Activated naive CD4-positive, alpha-beta T cell treated with anti-CD3 and anti-CD28 coated beads, Interleukin-2, amount 50 U/mL, for 24 hours (primary cell): ENCODE data around the gene N4BP3.
"Not testable (repeated sequence)": the region's sequence is repeated elsewhere in the genome, so short reads cannot be mapped to it uniquely, and the experiment has no call there.

Source experiments
- H3K27ac Mint-ChIP-seq: one replicate; pipeline ENCODE4 v1.8.0; 2021; ENCODE audit warnings: mild to moderate bottlenecking, mixed read lengths
- H3K27me3 Mint-ChIP-seq: one replicate; pipeline ENCODE4 v1.8.0; 2021; ENCODE audit warnings: mixed read lengths
- H3K36me3 Mint-ChIP-seq: one replicate; pipeline ENCODE4 v1.8.0; 2021; ENCODE audit warnings: mixed read lengths
- H3K4me1 Mint-ChIP-seq: one replicate; pipeline ENCODE4 v1.8.0; 2021; ENCODE audit warnings: mixed read lengths
- H3K4me3 Mint-ChIP-seq: one replicate; pipeline ENCODE4 v1.8.0; 2021; ENCODE audit warnings: mild to moderate bottlenecking, mixed read lengths
- H3K9me3 Mint-ChIP-seq: one replicate; pipeline ENCODE4 v1.8.0; 2021; ENCODE audit warnings: mixed read lengths

N4BP3 gene

GRCh38 chr5:178113141-178113787 is at the start of gene N4BP3:
TSS of gene N4BP3 (plus strand) at chr5:178113532. CDS start at chr5:178119584, 6,052 bp downstream.
- Mint-ChIP-seq H3K27ac (peak within 1 kb of the TSS; percentile 95), H3K27me3 (no peaks in the 10 kb centered on the region), H3K36me3 (no peaks in the 10 kb centered on the region), H3K4me1 (peaks cover 34% of the 10 kb centered on the region), H3K4me3 (peak within 1 kb of the TSS; percentile 92), H3K9me3 (no peaks in the 10 kb centered on the region)

- Mint-ChIP-seq H3K36me3 (no peaks in the 10 kb centered on the region), H3K4me3 (no peak overlapping the region), H3K4me1 (peaks cover 4% of the 10 kb centered on the region), H3K27me3 (no peaks in the 10 kb centered on the region), H3K9me3 (no peaks in the 10 kb centered on the region), H3K27ac (no peak overlapping the region)
Observed at GRCh38 chr5:178067755-178068154, 45.6 kb upstream of the N4BP3 start.

GRCh38 chr5:178068293-178068692 is 45.0 kb upstream of the N4BP3 start:
- H3K27me3 Mint-ChIP-seq: no peaks in the 10 kb centered on the region
- no peaks in the 10 kb centered on the region for H3K9me3 Mint-ChIP-seq
- no peak overlapping the region for H3K4me3 Mint-ChIP-seq
- no peaks in the 10 kb centered on the region for H3K36me3 Mint-ChIP-seq
- peaks cover 4% of the 10 kb centered on the region for H3K4me1 Mint-ChIP-seq
- no peak overlapping the region for H3K27ac Mint-ChIP-seq

GRCh38 chr5:178069909-178070308 is 43.4 kb upstream of the N4BP3 start:
- no peaks in the 10 kb centered on the region for H3K36me3 Mint-ChIP-seq
- H3K4me3 Mint-ChIP-seq: no peak overlapping the region
- H3K4me1 Mint-ChIP-seq: peaks cover 4% of the 10 kb centered on the region
- H3K27me3 Mint-ChIP-seq: peaks cover 2% of the 10 kb centered on the region
- H3K9me3 Mint-ChIP-seq: no peaks in the 10 kb centered on the region
- no peak overlapping the region for H3K27ac Mint-ChIP-seq

GRCh38 chr5:178071108-178071507 is 42.2 kb upstream of the N4BP3 start:
- peaks cover 3% of the 10 kb centered on the region for H3K27me3 Mint-ChIP-seq
- H3K36me3 Mint-ChIP-seq: no peaks in the 10 kb centered on the region
- peaks cover 4% of the 10 kb centered on the region for H3K4me1 Mint-ChIP-seq
- no peak overlapping the region for H3K27ac Mint-ChIP-seq
- H3K4me3 Mint-ChIP-seq: no peak overlapping the region
- H3K9me3 Mint-ChIP-seq: no peaks in the 10 kb centered on the region

- Mint-ChIP-seq H3K27me3 (peaks cover 3% of the 10 kb centered on the region), H3K4me3 (no peak overlapping the region), H3K9me3 (no peaks in the 10 kb centered on the region), H3K36me3 (no peaks in the 10 kb centered on the region), H3K27ac (no peak overlapping the region), H3K4me1 (peaks cover 4% of the 10 kb centered on the region)
Observed at GRCh38 chr5:178072749-178073148, 40.6 kb upstream of the N4BP3 start.

- Mint-ChIP-seq H3K9me3 (no peaks in the 10 kb centered on the region), H3K4me3 (no peak overlapping the region), H3K36me3 (no peaks in the 10 kb centered on the region), H3K27ac (no peak overlapping the region), H3K4me1 (no peaks in the 10 kb centered on the region), H3K27me3 (peaks cover 3% of the 10 kb centered on the region)
Observed at GRCh38 chr5:178074266-178074952, 38.9 kb upstream of the N4BP3 start.

- not testable (repeated sequence) for H3K4me3 Mint-ChIP-seq, H3K36me3 Mint-ChIP-seq, H3K27ac Mint-ChIP-seq, H3K9me3 Mint-ChIP-seq, H3K27me3 Mint-ChIP-seq, H3K4me1 Mint-ChIP-seq
Observed at GRCh38 chr5:178076965-178077364, 36.4 kb upstream of the N4BP3 start.

GRCh38 chr5:178077751-178078150 is 35.6 kb upstream of the N4BP3 start:
- H3K36me3 Mint-ChIP-seq: no peaks in the 10 kb centered on the region
- H3K4me1 Mint-ChIP-seq: no peaks in the 10 kb centered on the region
- H3K9me3 Mint-ChIP-seq: no peaks in the 10 kb centered on the region
- peaks cover 3% of the 10 kb centered on the region for H3K27me3 Mint-ChIP-seq
- no peak overlapping the region for H3K4me3 Mint-ChIP-seq
- H3K27ac Mint-ChIP-seq: no peak overlapping the region

- Mint-ChIP-seq H3K27me3 (peaks cover 3% of the 10 kb centered on the region), H3K9me3 (no peaks in the 10 kb centered on the region), H3K27ac (no peak overlapping the region), H3K4me1 (no peaks in the 10 kb centered on the region), H3K4me3 (no peak overlapping the region), H3K36me3 (no peaks in the 10 kb centered on the region)
Observed at GRCh38 chr5:178078197-178079010, 34.9 kb upstream of the N4BP3 start.

GRCh38 chr5:178080056-178080455 is 33.3 kb upstream of the N4BP3 start:
- Mint-ChIP-seq H3K4me3 (no peak overlapping the region), H3K9me3 (no peaks in the 10 kb centered on the region), H3K4me1 (no peaks in the 10 kb centered on the region), H3K27ac (no peak overlapping the region), H3K36me3 (no peaks in the 10 kb centered on the region), H3K27me3 (peaks cover 3% of the 10 kb centered on the region)

GRCh38 chr5:178080618-178081410 is 32.5 kb upstream of the N4BP3 start:
- peaks cover 3% of the 10 kb centered on the region for H3K27me3 Mint-ChIP-seq
- no peak overlapping the region for H3K27ac Mint-ChIP-seq
- no peaks in the 10 kb centered on the region for H3K9me3 Mint-ChIP-seq
- H3K4me1 Mint-ChIP-seq: no peaks in the 10 kb centered on the region
- no peak overlapping the region for H3K4me3 Mint-ChIP-seq
- H3K36me3 Mint-ChIP-seq: no peaks in the 10 kb centered on the region

- Mint-ChIP-seq H3K4me3 (no peak overlapping the region), H3K27me3 (peaks cover 3% of the 10 kb centered on the region), H3K9me3 (no peaks in the 10 kb centered on the region), H3K36me3 (no peaks in the 10 kb centered on the region), H3K4me1 (no peaks in the 10 kb centered on the region), H3K27ac (no peak overlapping the region)
Observed at GRCh38 chr5:178081571-178082243, 31.6 kb upstream of the N4BP3 start.

- Mint-ChIP-seq H3K4me1 (no peaks in the 10 kb centered on the region), H3K9me3 (no peaks in the 10 kb centered on the region), H3K27me3 (peaks cover 5% of the 10 kb centered on the region), H3K4me3 (no peak overlapping the region), H3K36me3 (no peaks in the 10 kb centered on the region), H3K27ac (no peak overlapping the region)
Observed at GRCh38 chr5:178083922-178084321, 29.4 kb upstream of the N4BP3 start.

GRCh38 chr5:178085316-178085715 is 28.0 kb upstream of the N4BP3 start:
- Mint-ChIP-seq H3K27ac (no peak overlapping the region), H3K36me3 (no peaks in the 10 kb centered on the region), H3K9me3 (no peaks in the 10 kb centered on the region), H3K4me1 (no peaks in the 10 kb centered on the region), H3K4me3 (no peak overlapping the region), H3K27me3 (peaks cover 5% of the 10 kb centered on the region)
